ENCODE measurements around the gene PARD6G. TPM values are rescaled to one million over a fixed set of nuclear protein-coding genes. Genes with fewer than 3 reads are reported as not detected.

PARD6G gene
- total RNA-seq, 4 donors from 2014 or later = 0.40 to 3.3 (median 1.3) TPM

- intact Hi-C loops (cut with DNase I; ENCODE audit: low total_unique reads) (no loop called here), in situ Hi-C loops (cut with MboI; ENCODE audit: low pct_ligation_motif_present in 1 of 4, low pct_unique_long_range_greater_than_20kb in 1 of 4, low sequenced_read_pairs in 3 of 4) (no loop called here)
- no peak for TF ChIP-seq CTCF (IDR thresholded peaks at IDR 0.05)
- TF ChIP-seq POLR2A (IDR thresholded peaks at IDR 0.05) = no peak
- no peak for TF ChIP-seq EP300 (IDR thresholded peaks at IDR 0.05; ENCODE audit: low read depth)
- no peak for TF ChIP-seq POLR2AphosphoS5 (IDR thresholded peaks at IDR 0.05)
- H3K27ac ChIP-seq = no peak overlapping the region
- H3K9me3 ChIP-seq = no peaks in the 10 kb centered on the region
- no peaks in the 10 kb centered on the region for H3K36me3 ChIP-seq
- H3K27me3 ChIP-seq = no peaks in the 10 kb centered on the region
- WGBS, 2 donors (ENCODE audit: low coverage in 1 of 2) = 76 to 89% methylated on average over 5 of the region's 5 CpGs
- H3K4me3 ChIP-seq = no peak overlapping the region
- DNase-seq = no peak
- H3K4me1 ChIP-seq = no peaks in the 10 kb centered on the region
These were observed 56.0 kb downstream of the PARD6G start for GRCh38 chr18:80191264-80191663.

DNA sequence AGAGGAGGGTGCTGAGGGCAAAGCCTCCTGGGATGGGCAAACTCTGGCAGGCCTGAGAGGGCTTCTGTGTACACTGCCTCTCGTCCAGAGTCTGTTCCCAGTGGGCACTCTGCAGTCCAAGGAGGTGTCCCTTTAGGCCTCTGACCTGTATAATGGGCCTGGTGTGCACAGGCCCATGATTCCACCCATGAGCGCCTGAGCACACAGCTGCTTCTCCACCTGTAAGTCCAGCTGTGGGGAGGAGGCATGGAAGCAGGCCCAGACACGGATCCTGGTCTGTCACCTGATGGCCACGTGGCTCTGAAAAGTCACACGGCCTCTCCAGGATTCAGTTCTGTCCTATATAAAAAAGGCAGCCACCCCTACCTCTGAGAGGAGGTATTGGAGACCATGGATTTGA lies 57.0 kb downstream of the PARD6G start:
- Histone ChIP-seq H3K27ac (no peak overlapping the region), H3K27me3 (no peaks in the 10 kb centered on the region), H3K4me1 (no peaks in the 10 kb centered on the region), H3K36me3 (no peaks in the 10 kb centered on the region), H3K4me3 (no peak overlapping the region), H3K9me3 (no peaks in the 10 kb centered on the region)
- 80% methylated on average over 5 of the region's 5 CpGs; no CpG with 5 or more reads in 1 of the 2 donors for WGBS, 2 donors (ENCODE audit: low coverage in 1 of 2)
- TF ChIP-seq POLR2A (IDR thresholded peaks at IDR 0.05) (no peak), CTCF (IDR thresholded peaks at IDR 0.05) (no peak), EP300 (IDR thresholded peaks at IDR 0.05; ENCODE audit: low read depth) (no peak), POLR2AphosphoS5 (IDR thresholded peaks at IDR 0.05) (no peak)
- intact Hi-C loops (cut with DNase I; ENCODE audit: low total_unique reads) = no loop called here
- no peak for DNase-seq
- in situ Hi-C loops (cut with MboI; ENCODE audit: low pct_ligation_motif_present in 1 of 4, low pct_unique_long_range_greater_than_20kb in 1 of 4, low sequenced_read_pairs in 3 of 4) = no loop called here

DNA sequence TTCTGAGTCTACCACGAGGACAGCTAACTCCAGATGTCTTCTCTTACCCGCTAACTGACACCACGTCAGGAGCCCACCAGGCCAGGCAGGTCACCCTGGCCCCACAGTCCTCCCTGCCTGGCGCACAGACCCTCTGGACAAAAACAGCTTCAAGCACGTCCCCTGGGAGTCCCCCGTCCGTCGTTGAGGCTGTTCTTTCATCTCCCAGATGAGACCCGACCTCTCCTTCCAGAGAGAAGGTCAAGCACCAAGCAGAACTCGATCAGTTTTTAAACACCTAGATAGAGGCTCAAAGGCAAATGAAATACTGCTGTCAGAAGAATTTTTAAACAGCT lies 57.8 kb downstream of the PARD6G start:
- DNase-seq = no peak

GRCh38 chr18:80188643-80189530 lies 58.4 kb downstream of the PARD6G start:
- no peaks in the 10 kb centered on the region for H3K4me1 ChIP-seq
- no peak overlapping the region for H3K4me3 ChIP-seq
- no peaks in the 10 kb centered on the region for H3K9me3 ChIP-seq
- DNase-seq = no peak
- TF ChIP-seq POLR2AphosphoS5 (IDR thresholded peaks at IDR 0.05) (no peak), POLR2A (IDR thresholded peaks at IDR 0.05) (no peak), CTCF (IDR thresholded peaks at IDR 0.05) (no peak), EP300 (IDR thresholded peaks at IDR 0.05; ENCODE audit: low read depth) (no peak)
- H3K27ac ChIP-seq = no peak overlapping the region
- WGBS, 2 donors (ENCODE audit: low coverage in 1 of 2) = 76 to 94% methylated on average over 7 to 20 of the region's 20 CpGs
- H3K36me3 ChIP-seq = no peaks in the 10 kb centered on the region
- intact Hi-C loops (cut with DNase I; ENCODE audit: low total_unique reads) = no loop called here
- in situ Hi-C loops (cut with MboI; ENCODE audit: low pct_ligation_motif_present in 1 of 4, low pct_unique_long_range_greater_than_20kb in 1 of 4, low sequenced_read_pairs in 3 of 4) = no loop called here
- no peaks in the 10 kb centered on the region for H3K27me3 ChIP-seq

More for the DNA sequence above, 57.8 kb downstream of the PARD6G start:
- no peaks in the 10 kb centered on the region for H3K27me3 ChIP-seq
- H3K9me3 ChIP-seq = no peaks in the 10 kb centered on the region
- intact Hi-C loops (cut with DNase I; ENCODE audit: low total_unique reads) = no loop called here
- WGBS, 2 donors (ENCODE audit: low coverage in 1 of 2) = 83% methylated on average over 10 of the region's 10 CpGs; no CpG with 5 or more reads in 1 of the 2 donors
- no peaks in the 10 kb centered on the region for H3K36me3 ChIP-seq
- no peak for TF ChIP-seq EP300 (IDR thresholded peaks at IDR 0.05; ENCODE audit: low read depth)
- TF ChIP-seq CTCF (IDR thresholded peaks at IDR 0.05) = no peak
- TF ChIP-seq POLR2A (IDR thresholded peaks at IDR 0.05) = no peak
- no peak for TF ChIP-seq POLR2AphosphoS5 (IDR thresholded peaks at IDR 0.05)
- in situ Hi-C loops (cut with MboI; ENCODE audit: low pct_ligation_motif_present in 1 of 4, low pct_unique_long_range_greater_than_20kb in 1 of 4, low sequenced_read_pairs in 3 of 4) = no loop called here
- H3K27ac ChIP-seq = no peak overlapping the region
- H3K4me3 ChIP-seq = no peak overlapping the region
- H3K4me1 ChIP-seq = no peaks in the 10 kb centered on the region
